Immature natural killer cell (primary cell): Measurements from ENCODE around the gene PHF23. TPM values are rescaled to one million over a fixed set of nuclear protein-coding genes. Genes with fewer than 3 reads are reported as not detected.

Experiments used
- DNase-seq, 3 donors: peaks; one replicate each; pipeline ENCODE4 v3.0.0; 2022; ENCODE audit warnings: mixed read lengths in 1 of 3
- H3K27ac Mint-ChIP-seq, 6 donors: one replicate each; pipeline ENCODE4 v1.8.0; 2020; ENCODE audit warnings: mixed read lengths in 6 of 6, mild to moderate bottlenecking in 5 of 6, inconsistent platforms in 4 of 6, moderate library complexity in 3 of 6
- H3K27me3 Mint-ChIP-seq, 3 donors: one replicate each; pipeline ENCODE4 v1.8.0; 2020 to 2021; ENCODE audit warnings: low read depth in 3 of 3, mild to moderate bottlenecking in 3 of 3, mixed read lengths in 3 of 3, moderate library complexity in 3 of 3, inconsistent platforms in 1 of 3
- H3K36me3 Mint-ChIP-seq, 3 donors: one replicate each; pipeline ENCODE4 v1.8.0; 2020; ENCODE audit warnings: mixed read lengths in 3 of 3, inconsistent platforms in 2 of 3, mild to moderate bottlenecking in 2 of 3
- H3K4me1 Mint-ChIP-seq, 2 donors: one replicate each; pipeline ENCODE4 v1.8.0; 2020; ENCODE audit warnings: inconsistent platforms in 2 of 2, mild to moderate bottlenecking in 2 of 2, mixed read lengths in 2 of 2, moderate library complexity in 1 of 2
- H3K4me3 Mint-ChIP-seq, 5 donors: one replicate each; pipeline ENCODE4 v1.8.0; 2020; ENCODE audit warnings: mild to moderate bottlenecking in 5 of 5, mixed read lengths in 5 of 5, inconsistent platforms in 3 of 5, moderate library complexity in 3 of 5
- H3K9me3 Mint-ChIP-seq, 6 donors: one replicate each; pipeline ENCODE4 v1.8.0; 2020; ENCODE audit warnings: mild to moderate bottlenecking in 6 of 6, mixed read lengths in 6 of 6, inconsistent platforms in 4 of 6, moderate library complexity in 3 of 6
- polyA plus RNA-seq, 3 donors: library from polyadenylated mRNA; unstranded; fragments of 300-500 nt; fragmentation: Illumina TruSeq; gene quantifications; one replicate each; pipeline ENCODE4 v1.2.3, GENCODE V29; 2021

The PHF23 gene
- polyA plus RNA-seq, 3 donors from 2014 or later: 11.9 to 41.4 (median 17.7) TPM

GRCh38 chr17:7186241-7186640 is 53.0 kb downstream of the PHF23 start:
- H3K27me3 Mint-ChIP-seq: peaks cover 0 to 2% (median 2%) of the 10 kb centered on the region in 3 donors
- H3K9me3 Mint-ChIP-seq: no peaks in the 10 kb centered on the region
- no peak overlapping the region for H3K27ac Mint-ChIP-seq
- no peak for DNase-seq
- H3K4me3 Mint-ChIP-seq: no peak overlapping the region
- no peaks in the 10 kb centered on the region for H3K4me1 Mint-ChIP-seq
- H3K36me3 Mint-ChIP-seq: no peaks in the 10 kb centered on the region

Other genes starting within 250 kb of the PHF23 start
- gene ALOX12, start 243.4 kb downstream of the PHF23 start, polyA plus RNA-seq: under 1 TPM; 0.24 to 0.92 (median 0.83) TPM
- 100 to 1,000 TPM; 449 to 922 (median 670) TPM for gene RNASEK, start 226.8 kb downstream of the PHF23 start, polyA plus RNA-seq
- gene BCL6B, start 216.4 kb downstream of the PHF23 start, polyA plus RNA-seq: under 1 TPM in 1 of 3 donors, not detected in 2; 0.10 TPM
- 1 to 10 TPM in 2 of 3 donors, under 1 TPM in 1; 0.49 to 2.6 (median 2.1) TPM for gene SLC16A13, start 203.4 kb downstream of the PHF23 start, polyA plus RNA-seq
- gene SLC16A11, start 195.4 kb downstream of the PHF23 start, polyA plus RNA-seq: 1 to 10 TPM; 1.2 to 3.9 (median 3.1) TPM
- 10 to 100 TPM in 2 of 3 donors, under 1 TPM in 1; 0.72 to 13.5 (median 11.7) TPM for gene CLEC10A, start 159.2 kb downstream of the PHF23 start, polyA plus RNA-seq
- gene ASGR2, start 124.6 kb downstream of the PHF23 start, polyA plus RNA-seq: 1 to 10 TPM in 1 of 3 donors, under 1 TPM in 1, not detected in 1; 0.57 to 3.2 TPM
- gene ASGR1, start 60.1 kb downstream of the PHF23 start, polyA plus RNA-seq: under 1 TPM; 0.55 to 0.84 (median 0.81) TPM
- gene DLG4, start 19.6 kb downstream of the PHF23 start, polyA plus RNA-seq: under 1 TPM in 1 of 3 donors, not detected in 2; 0.36 TPM
- gene ACADVL, start 19.5 kb downstream of the PHF23 start, polyA plus RNA-seq: 100 to 1,000 TPM; 138 to 180 (median 141) TPM
- gene DVL2, start 4.9 kb downstream of the PHF23 start, polyA plus RNA-seq: 10 to 100 TPM; 19.4 to 28.5 (median 25.2) TPM
- gene GABARAP, start 3.0 kb upstream of the PHF23 start, polyA plus RNA-seq: 100 to 1,000 TPM; 764 to 982 (median 905) TPM
- gene CTDNEP1, start 12.3 kb upstream of the PHF23 start, polyA plus RNA-seq: 10 to 100 TPM; 33.2 to 61.1 (median 57.8) TPM
- gene ELP5, start 12.8 kb upstream of the PHF23 start, polyA plus RNA-seq: 100 to 1,000 TPM in 1 of 3 donors, 10 to 100 TPM in 2; 65.0 to 108 (median 89.0) TPM
- gene CLDN7, start 23.0 kb upstream of the PHF23 start, polyA plus RNA-seq: 1 to 10 TPM; 2.5 to 8.7 (median 3.7) TPM
- gene SLC2A4, start 42.3 kb upstream of the PHF23 start, polyA plus RNA-seq: under 1 TPM in 1 of 3 donors, not detected in 2; 0.26 TPM
- not detected for gene YBX2, start 55.2 kb upstream of the PHF23 start, polyA plus RNA-seq
- 100 to 1,000 TPM; 235 to 814 (median 797) TPM for gene EIF5A, start 68.2 kb upstream of the PHF23 start, polyA plus RNA-seq
- gene GPS2, start 75.9 kb upstream of the PHF23 start, polyA plus RNA-seq: 100 to 1,000 TPM; 100 to 129 (median 123) TPM
- gene NEURL4, start 89.9 kb upstream of the PHF23 start, polyA plus RNA-seq: 1 to 10 TPM in 2 of 3 donors, under 1 TPM in 1; 0.58 to 2.8 (median 1.4) TPM
- gene ACAP1, start 97.1 kb upstream of the PHF23 start, polyA plus RNA-seq: 100 to 1,000 TPM; 137 to 227 (median 214) TPM
- gene KCTD11, start 112.7 kb upstream of the PHF23 start, polyA plus RNA-seq: 10 to 100 TPM in 1 of 3 donors, 1 to 10 TPM in 2; 5.5 to 13.0 (median 9.4) TPM
- not detected for gene TMEM95, start 115.7 kb upstream of the PHF23 start, polyA plus RNA-seq
- gene TNK1, start 141.6 kb upstream of the PHF23 start, polyA plus RNA-seq: under 1 TPM in 2 of 3 donors, not detected in 1; 0.21 to 0.29 TPM
- gene PLSCR3, start 155.1 kb upstream of the PHF23 start, polyA plus RNA-seq: 10 to 100 TPM; 38.1 to 82.5 (median 54.2) TPM
- 100 to 1,000 TPM in 1 of 3 donors, 10 to 100 TPM in 2; 30.7 to 116 (median 60.7) TPM for gene TMEM256, start 164.6 kb upstream of the PHF23 start, polyA plus RNA-seq
- not detected for gene NLGN2, start 168.4 kb upstream of the PHF23 start, polyA plus RNA-seq
- gene SPEM1, start 180.9 kb upstream of the PHF23 start, polyA plus RNA-seq: not detected
- not detected for gene SPEM2, start 186.2 kb upstream of the PHF23 start, polyA plus RNA-seq
- gene SPEM3, start 189.4 kb upstream of the PHF23 start, polyA plus RNA-seq: not detected
- gene TMEM102, start 196.0 kb upstream of the PHF23 start, polyA plus RNA-seq: 10 to 100 TPM; 15.9 to 27.9 (median 16.4) TPM
- not detected for gene FGF11, start 200.1 kb upstream of the PHF23 start, polyA plus RNA-seq
- 10 to 100 TPM; 32.4 to 41.3 (median 38.5) TPM for gene CHRNB1, start 205.6 kb upstream of the PHF23 start, polyA plus RNA-seq
- gene ZBTB4, start 240.2 kb upstream of the PHF23 start, polyA plus RNA-seq: 10 to 100 TPM in 1 of 3 donors, 1 to 10 TPM in 2; 4.4 to 25.8 (median 8.3) TPM
- not detected for gene SLC35G6, start 242.0 kb upstream of the PHF23 start, polyA plus RNA-seq
- 10 to 100 TPM; 16.0 to 67.8 (median 25.7) TPM for gene POLR2A, start 244.9 kb upstream of the PHF23 start, polyA plus RNA-seq